Activated CD4-positive, alpha-beta T cell treated with anti-CD3 and anti-CD28 coated beads, Interleukin-2, Interleukin-6, amounts not matched to agents 100 ng/mL and 50 ng/mL, durations not matched to agents 16 hours and 8 hours (primary cell): ENCODE results near the gene SYNPO.
A peak's percentile ranks its signal among the peaks of the same experiment; 100 is the strongest.

Experiments
- DNase-seq: peaks from one replicate; pipeline ENCODE4 v3.0.0-alpha.2; 2020

The SYNPO gene

GRCh38 chr5:150608991-150609390 is 31.5 kb upstream of the SYNPO start:
- no peak for DNase-seq

GRCh38 chr5:150609843-150610584 is 30.4 kb upstream of the SYNPO start:
- DNase-seq = no peak

- no peak for DNase-seq
These were observed 29.4 kb upstream of the SYNPO start for GRCh38 chr5:150611026-150611425.

GRCh38 chr5:150612405-150612804 is 28.1 kb upstream of the SYNPO start:
- no peak for DNase-seq

- DNase-seq = no peak
These were observed 27.4 kb upstream of the SYNPO start for GRCh38 chr5:150612905-150613670.

- DNase-seq = no peak
These were observed 26.3 kb upstream of the SYNPO start for GRCh38 chr5:150613991-150614660.

GRCh38 chr5:150614661-150615060 is 25.8 kb upstream of the SYNPO start:
- no peak for DNase-seq

- DNase-seq = no peak
These were observed 25.2 kb upstream of the SYNPO start for GRCh38 chr5:150615141-150615699.

GRCh38 chr5:150616024-150616470 is 24.4 kb upstream of the SYNPO start:
- no peak for DNase-seq

GRCh38 chr5:150616506-150616905 is 24.0 kb upstream of the SYNPO start:
- no peak for DNase-seq

GRCh38 chr5:150618163-150618562 is 22.3 kb upstream of the SYNPO start:
- no peak for DNase-seq

- DNase-seq = no peak
These were observed 21.7 kb upstream of the SYNPO start for GRCh38 chr5:150618588-150619281.

GRCh38 chr5:150619359-150620230 is 20.9 kb upstream of the SYNPO start:
- no peak for DNase-seq

- no peak for DNase-seq
These were observed 19.2 kb upstream of the SYNPO start for GRCh38 chr5:150621301-150621700.

GRCh38 chr5:150622157-150622556 is 18.3 kb upstream of the SYNPO start:
- no peak for DNase-seq

- DNase-seq = no peak
These were observed 17.1 kb upstream of the SYNPO start for GRCh38 chr5:150623152-150623877.

- DNase-seq = no peak
These were observed 16.6 kb upstream of the SYNPO start for GRCh38 chr5:150623878-150624216.

GRCh38 chr5:150624334-150625163 is 15.9 kb upstream of the SYNPO start:
- DNase-seq = peak; percentile 10

GRCh38 chr5:150625164-150625535 is 15.3 kb upstream of the SYNPO start:
- no peak for DNase-seq
